ENCODE measurements around the gene STX1B. TPM values are rescaled to one million over a fixed set of nuclear protein-coding genes. Genes with fewer than 3 reads are reported as not detected.
A peak's percentile ranks its signal among the peaks of the same experiment; 100 is the strongest.

Gene STX1B
- polyA plus RNA-seq, 10 donors, result 0.68 to 3.9 (median 1.5) TPM

- peak in 2 of 3 donors; percentile 57 to 68 for DNase-seq
Measured at GRCh38 chr16:30996985-30997724, 13.3 kb downstream of the STX1B start.

GRCh38 chr16:30996324-30996984 is 14.0 kb downstream of the STX1B start:
- DNase-seq, result peak in 2 of 3 donors; percentile 67 to 71

GRCh38 chr16:30995927-30996323 is 14.5 kb downstream of the STX1B start:
- DNase-seq, result no peak

- DNase-seq, result no peak
Measured at GRCh38 chr16:30992931-30993816, 17.3 kb downstream of the STX1B start.

GRCh38 chr16:30992276-30992780 is 18.1 kb downstream of the STX1B start:
- DNase-seq, result no peak

GRCh38 chr16:30991052-30991451 is 19.4 kb downstream of the STX1B start:
- no peak for DNase-seq

GRCh38 chr16:30990105-30990504 is 20.3 kb downstream of the STX1B start:
- DNase-seq, result no peak

- no peak for DNase-seq
Measured at GRCh38 chr16:30989469-30990047, 20.9 kb downstream of the STX1B start.

GRCh38 chr16:30987581-30988190 is 22.8 kb downstream of the STX1B start:
- no peak for DNase-seq

GRCh38 chr16:30986129-30986991 is 24.1 kb downstream of the STX1B start:
- no peak for DNase-seq

- no peak for DNase-seq
Measured at GRCh38 chr16:30985401-30986128, 24.9 kb downstream of the STX1B start.

- peak; percentile 76 to 93 (median 89) for DNase-seq
Measured at GRCh38 chr16:30984669-30985400, 25.6 kb downstream of the STX1B start, which contains the start of gene HSD3B7. TSS of gene HSD3B7 (plus strand) at chr16:30985207. CDS start at chr16:30985659, 452 bp downstream.

- DNase-seq, result no peak
Measured at GRCh38 chr16:30983898-30984610, 26.4 kb downstream of the STX1B start.

GRCh38 chr16:30983289-30983889 is 27.0 kb downstream of the STX1B start:
- DNase-seq, result no peak

- DNase-seq, result peak in 2 of 3 donors; percentile 65 to 67
Measured at GRCh38 chr16:30982548-30983288, 27.7 kb downstream of the STX1B start.

GRCh38 chr16:30980959-30981358 is 29.5 kb downstream of the STX1B start:
- DNase-seq, result no peak

GRCh38 chr16:30980434-30980833 is 30.0 kb downstream of the STX1B start:
- DNase-seq, result no peak

Measured in muscle of back (tissue), 11 donors.